Stimulated activated CD8-positive, alpha-beta memory T cell treated with anti-CD3 and anti-CD28 coated beads, Interleukin-15, amount 100 ng/mL, for 1 hour (primary cell): ENCODE results near the gene FGF1.
A peak's percentile ranks its signal among the peaks of the same experiment; 100 is the strongest.

Experiments used
- DNase-seq: peaks from one replicate; pipeline ENCODE4 v3.0.0-alpha.2; 2020; ENCODE audit warnings: low read depth

FGF1 gene

DNA sequence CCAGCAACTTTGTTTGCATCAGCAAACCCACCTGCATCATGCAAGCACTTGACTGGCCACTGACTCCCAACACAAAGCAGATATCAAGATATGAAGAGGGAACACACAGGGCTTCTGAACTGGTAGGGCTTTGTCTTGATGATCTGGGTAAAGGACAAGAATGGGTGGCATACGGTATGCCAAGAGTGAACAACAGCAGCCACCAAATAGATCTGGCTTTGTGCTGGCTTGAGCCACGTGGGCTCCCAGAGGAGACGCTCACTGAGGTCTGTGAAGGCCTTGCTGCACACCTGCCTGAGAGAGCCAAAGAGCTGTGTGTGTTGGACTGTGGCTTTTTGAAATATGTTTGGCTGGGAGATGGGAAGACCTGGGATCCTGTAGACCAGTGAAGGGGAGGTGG is 43.5 kb downstream of the FGF1 start:
- no peak for DNase-seq

DNA sequence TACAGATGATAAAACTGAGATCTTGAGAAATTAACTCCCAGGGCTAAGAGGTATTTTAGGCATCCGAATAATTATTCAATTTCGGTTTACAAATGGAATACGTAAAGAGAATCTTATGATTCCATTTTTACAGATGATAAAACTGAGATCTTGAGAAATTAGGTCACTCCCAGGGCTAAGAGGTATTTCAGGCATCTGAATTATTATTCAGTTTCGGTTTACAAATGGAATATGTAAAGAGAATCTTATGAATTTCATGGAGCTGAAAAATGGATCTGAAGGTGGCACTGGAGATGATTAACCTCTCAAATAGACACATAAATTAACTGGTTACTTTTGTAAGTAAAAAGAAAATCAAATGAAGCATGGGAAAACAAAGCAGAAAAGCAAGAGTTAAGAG is 44.2 kb downstream of the FGF1 start:
- no peak for DNase-seq

DNA sequence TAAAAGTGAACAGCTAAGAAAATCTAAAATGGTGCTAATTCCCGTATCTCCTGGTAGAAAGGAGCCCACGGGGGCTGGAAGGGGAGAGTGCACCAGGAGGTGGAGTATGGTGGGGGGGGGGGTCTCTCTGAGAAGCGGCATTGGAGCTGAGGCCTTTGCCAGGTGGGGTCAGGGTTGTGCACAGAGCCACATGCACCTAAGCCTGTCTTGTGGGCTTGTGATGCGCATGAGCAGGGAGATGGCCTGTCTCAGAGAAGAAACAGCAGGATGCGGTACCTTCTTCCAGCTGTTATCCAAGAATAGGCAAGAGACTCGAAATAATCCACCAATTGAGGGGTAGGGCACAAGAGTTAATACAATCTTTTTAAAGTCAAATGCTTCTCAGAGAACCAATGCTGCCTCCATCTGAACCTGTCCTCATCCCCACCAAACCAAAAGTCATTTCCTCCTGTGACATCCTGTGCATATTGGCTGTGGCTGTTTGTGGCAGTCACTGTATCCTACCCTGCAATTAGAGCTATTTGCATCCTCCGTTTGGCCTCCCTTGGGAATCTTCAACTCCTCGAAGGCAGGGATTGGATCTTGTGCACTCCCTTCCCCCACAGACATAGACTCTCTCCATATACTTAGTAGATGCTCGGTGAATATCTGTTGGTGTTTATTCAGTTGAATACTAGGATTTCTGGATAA is 45.4 kb downstream of the FGF1 start:
- DNase-seq, result no peak

DNA sequence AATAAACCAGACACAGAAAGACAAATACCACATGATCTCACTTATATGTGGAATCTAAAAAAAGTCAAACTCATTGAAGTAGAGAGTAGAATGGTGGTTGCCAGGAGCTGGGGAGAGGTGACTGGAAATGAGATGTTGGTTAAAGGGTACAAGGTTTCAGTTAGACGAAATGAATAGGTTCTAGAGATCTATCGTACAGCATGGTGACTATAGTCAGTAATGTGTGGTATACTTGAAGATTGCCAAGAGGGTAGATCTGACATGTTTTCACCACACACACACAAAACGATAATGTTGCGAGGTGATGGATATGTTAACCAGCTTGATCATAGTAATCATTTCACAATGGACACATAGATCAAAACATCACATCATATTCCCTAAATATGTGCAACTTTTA is 46.4 kb downstream of the FGF1 start:
- no peak for DNase-seq

DNA sequence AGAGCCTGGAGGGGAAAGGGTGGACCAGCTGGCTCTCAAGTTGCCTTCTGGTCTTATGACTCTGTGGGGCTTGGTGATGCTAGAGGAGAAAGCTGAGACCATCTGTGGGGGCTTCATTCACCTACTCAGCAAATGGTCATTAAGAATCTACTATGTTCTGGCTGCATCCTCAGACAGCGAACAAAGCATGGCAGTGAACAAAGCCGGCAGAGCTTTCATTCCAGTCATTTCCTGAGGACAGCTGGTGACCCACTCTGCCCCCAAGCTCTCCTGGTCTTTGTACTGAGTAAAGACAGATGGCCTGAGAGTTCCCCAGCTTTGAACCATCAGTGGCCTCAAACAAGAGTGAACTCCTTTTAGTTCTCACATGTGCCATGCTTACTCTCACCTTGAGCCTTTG is 48.0 kb downstream of the FGF1 start:
- no peak for DNase-seq

DNA sequence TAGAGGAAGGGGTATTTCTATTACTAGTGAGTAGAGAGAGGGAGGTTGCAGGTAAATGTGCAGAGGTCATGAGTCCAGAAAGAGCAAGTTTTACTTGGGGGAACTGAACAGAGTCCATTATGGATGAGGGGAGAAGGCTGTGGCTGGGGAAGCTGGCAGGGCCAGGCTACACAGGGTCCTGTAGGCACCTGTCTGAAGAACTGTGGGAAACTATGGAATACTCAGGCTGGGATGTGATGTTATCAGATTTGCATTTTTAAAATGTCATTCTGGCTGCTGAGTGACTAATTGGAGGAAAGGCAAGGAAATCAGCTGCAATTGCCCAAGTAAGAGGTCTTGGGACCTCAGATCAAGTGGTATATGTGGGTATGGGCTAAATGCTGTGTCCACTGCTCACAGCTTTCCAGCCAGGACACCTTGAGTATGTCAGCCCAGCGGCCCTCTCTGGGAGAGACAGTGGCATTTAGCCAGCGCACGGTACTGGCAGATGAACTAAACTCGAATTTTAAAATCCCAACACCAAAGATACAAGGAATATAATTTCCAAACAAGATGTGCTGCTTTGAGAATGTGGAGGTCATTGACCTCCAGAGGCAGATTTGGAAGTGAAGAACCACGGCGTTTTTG is 49.1 kb downstream of the FGF1 start:
- no peak for DNase-seq

DNA sequence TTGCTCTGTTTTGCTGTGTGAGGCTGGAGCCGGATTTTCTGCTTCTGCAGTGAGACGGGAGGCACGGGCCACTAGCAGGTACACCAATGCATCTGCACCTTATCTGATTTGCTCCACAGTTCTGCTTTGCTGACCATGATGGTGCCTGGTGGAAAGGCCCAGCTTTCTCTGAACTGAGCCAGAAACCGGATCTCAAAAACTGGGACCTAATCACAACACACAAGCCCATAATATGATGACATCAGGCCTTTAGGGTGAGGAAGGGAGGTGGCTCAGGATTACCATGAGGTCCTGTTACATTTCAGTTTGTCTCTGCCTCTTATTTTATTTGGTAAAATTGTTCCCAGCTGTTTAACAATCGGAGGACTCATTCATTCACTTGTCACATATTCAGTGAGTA is 49.8 kb downstream of the FGF1 start:
- no peak for DNase-seq

DNA sequence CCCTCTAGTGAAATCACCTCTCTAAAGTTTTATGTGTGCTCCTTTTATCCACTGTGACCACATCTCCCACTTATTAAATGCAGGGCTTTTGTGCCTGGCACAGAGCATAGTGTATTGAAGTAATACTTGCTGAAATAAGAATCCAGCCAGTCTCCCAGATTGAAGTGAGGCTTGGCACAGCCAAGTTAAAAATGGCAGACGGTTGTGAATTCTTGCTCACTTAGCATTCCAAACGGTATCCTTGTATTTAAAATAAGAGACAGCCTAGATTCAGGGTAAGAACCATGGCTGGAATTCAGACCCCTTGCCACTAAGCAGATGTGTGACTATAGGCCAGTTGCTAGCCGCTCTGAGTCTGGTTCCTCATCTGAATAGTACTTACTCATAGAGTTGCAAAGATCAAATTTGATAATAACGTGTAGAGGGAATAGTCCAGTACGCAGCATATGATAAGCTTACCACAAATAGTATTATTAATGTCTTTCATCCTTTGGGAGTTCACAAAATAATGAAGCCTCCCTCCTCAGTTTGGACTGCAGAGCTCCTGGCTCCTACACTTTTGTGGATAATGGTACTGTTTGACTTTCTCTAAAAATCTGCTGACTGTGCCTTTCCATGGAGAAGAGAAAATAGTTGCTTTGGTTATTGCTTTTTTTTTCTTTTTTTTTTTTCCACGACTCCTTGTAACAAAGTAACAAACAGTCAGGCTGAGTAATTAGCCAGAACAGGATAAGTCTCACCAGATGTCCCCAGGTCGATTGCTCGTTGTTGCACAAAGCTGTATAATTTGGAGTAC is 51.5 kb downstream of the FGF1 start:
- no peak for DNase-seq

DNA sequence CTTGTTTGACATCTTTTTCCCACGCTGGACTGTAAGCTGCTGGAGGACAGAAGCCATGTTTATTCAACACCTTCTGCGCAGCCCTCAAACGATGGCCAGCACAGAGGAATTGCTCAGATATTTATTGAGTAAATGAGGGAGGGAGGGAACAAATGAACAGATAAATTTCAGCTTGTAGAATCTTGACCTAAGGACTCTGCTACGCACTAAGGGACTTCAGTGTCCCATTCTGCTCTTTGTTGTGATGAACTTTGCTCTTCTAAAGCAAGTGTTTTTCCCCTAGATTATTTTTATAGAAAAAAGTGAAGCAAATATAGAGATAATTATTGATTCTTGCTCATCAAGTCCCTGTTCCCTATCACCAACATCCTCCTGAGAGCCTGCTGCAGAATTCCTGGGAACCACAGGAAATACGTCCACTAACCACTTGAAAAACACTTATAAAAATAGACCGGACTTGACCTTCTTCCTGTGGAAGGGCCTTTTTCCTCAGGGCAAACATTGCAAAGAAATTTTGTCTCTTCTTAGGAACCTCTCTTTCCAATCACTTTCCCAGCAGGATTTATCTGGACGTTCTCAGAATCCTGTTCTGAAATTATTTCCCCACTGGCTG is 54.9 kb downstream of the FGF1 start:
- DNase-seq, result no peak

DNA sequence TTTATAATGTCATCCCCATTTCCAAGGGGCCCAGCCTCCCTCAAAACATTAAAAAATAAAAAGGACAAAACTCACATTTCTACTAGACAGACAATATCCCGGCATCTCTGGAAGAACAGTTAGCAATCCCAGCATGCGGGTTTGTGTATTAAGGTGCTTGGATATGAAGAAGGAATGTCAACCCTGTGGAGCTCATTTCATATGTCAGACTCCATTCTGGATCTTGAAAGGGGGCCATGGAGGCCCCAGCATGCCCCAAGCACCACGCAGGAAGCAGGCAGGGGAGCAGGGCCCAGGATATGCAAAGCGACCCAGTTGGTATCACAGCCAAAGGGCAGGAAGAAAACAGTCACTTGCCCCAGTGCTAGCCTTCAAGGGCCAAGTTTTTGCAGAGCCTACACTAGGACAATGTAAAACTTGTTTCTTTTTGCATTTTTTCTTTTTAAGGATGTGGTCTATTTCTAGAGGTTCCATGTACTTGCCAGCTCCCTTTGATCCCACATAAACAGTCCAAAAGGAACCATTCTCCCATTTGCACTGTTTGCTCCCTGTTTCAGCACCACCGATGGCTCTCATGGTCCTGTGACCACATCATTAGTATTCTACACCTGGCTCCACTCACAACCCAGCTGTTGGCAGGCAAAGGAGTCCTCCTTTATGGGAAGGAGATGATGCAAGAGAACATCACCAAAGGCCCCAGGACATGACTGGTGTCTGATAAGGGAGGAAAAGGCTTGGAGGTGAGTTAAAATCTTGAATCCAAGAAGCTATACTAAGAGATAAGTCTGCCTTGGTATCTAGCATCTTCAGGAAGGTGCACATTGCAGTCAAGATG is 58.3 kb downstream of the FGF1 start:
- DNase-seq, result no peak

DNA sequence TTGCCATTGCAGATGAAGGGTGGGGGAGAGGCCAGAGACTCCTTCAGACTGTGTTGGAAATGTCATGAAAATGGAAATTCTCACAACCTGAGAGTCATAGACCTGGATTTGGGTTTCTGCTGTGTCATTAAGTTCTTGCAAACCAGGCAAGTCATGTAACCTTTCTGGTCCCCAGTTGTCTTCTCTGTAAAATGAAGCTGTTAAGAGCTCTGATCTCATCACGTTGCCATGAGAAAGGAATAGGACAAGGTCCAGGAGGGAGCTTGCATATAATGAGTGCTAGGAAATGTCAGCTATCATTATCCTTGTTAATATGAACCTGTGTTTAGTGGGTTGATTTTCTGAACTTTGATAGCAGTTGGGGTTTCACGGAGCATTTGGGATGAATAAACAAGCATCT is 59.1 kb downstream of the FGF1 start:
- no peak for DNase-seq

DNA sequence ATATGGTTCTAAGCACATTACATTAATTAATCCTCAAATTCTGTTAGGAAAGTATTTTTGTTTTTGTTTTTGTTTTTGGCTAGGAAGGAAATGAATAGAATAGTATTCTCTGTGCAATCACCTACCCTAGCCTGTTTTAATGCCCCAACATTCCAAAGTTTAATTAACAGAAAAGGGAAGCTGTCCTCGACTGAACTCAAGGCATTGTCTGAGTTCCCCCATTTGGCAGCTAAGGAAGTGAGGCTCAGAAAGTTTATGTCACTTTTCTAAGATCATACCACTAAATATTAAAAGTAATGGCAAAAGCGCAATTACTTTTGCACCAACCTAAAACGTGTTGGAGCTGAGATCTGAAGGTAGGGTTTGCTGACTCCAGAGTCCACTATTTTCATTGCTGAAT is 59.8 kb downstream of the FGF1 start:
- no peak for DNase-seq

DNA sequence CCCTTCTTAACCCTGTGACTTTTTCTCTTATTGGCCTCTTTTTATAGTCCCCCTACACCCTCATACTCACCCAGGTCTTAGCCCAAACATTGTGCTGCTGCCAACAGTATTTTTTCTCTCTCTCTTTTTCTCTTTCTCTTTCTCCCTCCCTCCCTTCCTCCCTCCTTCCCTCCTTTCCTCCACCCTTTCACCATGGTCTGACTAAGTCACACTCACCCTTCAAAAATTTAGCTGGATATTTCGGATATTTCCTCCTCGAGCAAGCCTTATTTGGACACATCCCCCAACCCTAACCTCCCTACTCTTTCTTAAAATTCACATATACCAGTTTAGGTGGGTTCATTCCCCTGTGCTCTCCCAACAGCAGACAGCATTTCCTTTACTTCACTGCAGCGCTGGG is 64.7 kb downstream of the FGF1 start:
- DNase-seq, result no peak

DNA sequence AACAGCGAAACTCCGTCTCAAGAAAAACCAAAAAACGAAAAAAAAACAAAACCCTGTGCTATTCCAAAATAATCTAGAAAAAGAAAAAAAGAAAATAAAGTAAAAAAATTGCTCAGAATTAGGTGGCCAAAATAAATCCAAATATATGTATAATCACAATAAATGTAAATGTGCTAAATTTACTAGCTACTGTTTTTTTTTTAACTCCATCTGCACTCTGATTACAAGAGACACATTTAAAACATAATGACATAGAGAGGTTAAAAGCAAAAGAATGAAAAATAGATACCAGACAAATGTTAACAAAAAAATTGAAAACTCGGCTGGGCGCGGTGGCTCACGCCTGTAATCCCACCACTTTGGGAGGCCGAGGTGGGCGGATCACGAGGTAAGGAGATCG is 66.1 kb downstream of the FGF1 start:
- DNase-seq, result no peak

DNA sequence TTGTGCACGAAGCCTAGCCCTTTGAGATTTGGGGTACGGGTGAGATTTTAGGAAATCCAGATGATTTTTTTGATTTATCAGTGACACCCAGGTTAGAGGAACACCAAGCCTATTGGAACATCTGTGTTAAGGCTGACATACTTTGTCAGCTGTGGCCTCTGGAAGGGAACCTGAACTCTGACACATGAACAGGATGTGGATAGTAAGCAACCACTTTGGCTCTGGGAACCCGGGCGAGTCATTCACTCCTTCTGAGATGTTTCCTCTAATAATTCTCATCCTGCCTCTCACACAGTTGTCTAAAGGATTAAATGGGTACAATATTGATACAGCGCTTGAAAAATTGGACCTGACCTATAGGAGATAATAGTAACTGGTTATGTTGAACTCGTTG is 67.8 kb downstream of the FGF1 start:
- no peak for DNase-seq

DNA sequence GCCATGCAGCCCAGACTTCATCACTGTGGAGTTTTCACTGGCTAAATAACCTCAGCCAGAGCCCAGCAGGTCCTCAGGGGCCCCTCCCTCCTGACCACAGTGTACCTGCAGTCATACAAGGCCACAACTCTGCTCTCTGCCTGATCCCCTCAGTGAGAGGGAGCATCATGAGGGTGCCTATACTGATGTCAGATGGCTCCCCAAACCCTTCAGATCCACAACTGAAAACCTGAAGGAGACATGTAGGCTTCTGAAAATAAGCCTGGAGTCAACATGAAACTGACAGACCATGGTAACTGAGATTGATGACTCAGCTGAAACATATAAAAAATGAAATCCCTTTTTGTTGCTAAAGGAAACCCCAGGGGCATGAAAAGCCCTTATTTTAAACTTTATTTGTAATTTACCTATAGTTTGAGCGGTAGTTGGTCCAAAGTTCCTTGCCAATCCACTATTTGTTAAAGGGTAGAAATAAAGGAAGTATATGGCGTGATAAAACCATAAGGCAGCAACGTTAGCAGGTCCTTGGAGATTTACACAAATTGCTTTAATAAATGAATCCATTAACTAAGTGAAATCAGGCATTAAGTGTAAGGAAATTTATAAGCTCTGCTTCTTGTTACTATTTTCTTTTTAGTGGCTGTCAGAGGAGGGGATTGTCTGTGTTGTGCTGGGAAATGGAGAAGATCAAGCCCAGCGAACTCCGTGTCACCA is 68.3 kb downstream of the FGF1 start:
- no peak for DNase-seq

DNA sequence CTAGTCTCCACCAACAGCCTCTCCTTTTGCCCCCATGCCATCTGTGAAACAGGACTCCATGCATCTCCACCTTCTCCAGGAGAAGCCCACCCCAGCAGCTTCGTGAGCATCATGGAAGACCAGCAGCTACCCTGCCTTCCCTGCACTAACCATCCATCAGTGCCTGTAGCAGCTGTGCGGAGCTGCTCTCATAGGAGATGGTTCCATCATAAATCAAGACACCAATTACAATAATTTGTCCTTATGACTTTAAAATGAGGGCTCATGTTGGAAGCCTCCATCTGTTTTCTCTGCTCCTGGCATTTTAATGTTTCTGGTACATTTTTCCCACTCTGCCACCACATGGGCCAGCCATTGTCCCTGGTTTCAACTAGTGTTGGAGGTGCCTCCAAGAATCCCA is 69.9 kb downstream of the FGF1 start:
- no peak for DNase-seq

DNA sequence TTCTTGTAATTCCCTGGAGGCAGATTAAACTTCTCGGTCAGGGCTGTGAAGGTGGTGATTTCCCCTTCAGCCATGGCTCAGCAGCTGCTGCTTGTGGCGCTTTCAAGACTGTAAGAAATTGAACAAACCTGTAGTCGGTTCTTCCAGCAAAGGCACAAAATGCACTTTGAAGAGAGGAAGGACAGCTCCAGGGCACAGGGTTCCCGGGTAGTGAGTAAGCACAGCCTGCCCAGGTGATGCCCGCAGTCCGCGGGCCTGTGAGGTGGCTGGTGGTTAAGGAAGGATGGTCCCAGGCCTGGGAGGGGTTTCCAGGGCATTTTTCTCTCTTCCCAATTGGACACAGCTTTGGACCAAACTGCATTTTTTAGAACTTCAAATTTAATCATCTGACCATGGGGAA is 71.8 kb downstream of the FGF1 start:
- DNase-seq, result no peak

DNA sequence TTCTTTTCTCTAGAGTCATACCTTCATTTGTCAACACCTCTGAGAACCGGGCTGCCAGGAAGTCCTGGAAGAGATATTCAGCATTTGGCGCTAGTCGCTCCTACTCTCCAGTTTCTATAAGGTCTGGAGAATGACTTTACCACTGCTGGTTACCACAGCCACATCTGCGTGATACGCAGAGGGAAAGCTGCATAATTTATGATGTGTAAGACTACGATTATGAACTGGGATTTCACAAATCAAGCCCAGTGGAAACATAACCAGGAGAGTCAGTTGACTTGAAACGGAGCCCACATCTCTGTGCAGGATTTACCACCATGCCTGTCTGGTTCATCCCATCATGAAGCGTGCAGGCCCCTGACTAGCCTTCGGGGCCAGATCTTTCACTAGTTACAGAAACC is 72.6 kb downstream of the FGF1 start:
- no peak for DNase-seq

DNA sequence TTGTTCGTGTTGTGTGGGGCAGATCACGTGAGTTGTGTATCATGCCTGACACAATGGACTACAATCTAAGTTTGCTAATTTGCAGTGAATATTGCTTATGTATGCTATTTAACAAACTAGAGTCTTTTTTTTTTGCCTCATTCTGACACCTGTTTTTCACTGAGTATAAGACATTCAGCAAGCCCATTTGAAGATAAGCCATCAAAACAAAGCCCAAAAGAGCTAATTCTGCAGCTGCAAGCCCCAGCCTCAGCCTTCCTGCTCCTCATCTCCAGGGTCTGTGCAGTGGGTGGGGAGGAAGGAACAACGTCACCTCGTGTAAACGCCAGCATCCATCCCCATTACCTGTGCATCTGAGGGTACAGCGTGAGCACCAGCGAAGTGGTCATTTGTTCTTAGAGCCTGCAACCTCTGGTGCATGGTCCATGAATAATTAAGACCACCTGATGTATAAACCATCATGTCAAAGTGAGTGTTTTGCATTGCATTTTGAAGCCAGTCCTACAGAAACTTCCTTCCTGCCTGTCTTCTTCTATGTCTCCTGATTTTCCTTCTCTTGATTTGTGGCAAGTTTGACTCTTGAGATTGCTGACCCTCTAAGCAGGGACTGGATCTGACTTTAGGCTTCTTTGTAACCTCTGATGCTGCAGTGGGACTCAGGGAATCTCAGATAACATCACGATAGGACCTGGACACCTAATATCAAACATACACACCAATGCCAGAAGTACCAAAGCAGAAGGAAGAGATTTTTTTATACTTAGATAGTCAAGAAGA is 73.2 kb downstream of the FGF1 start:
- DNase-seq, result no peak

DNA sequence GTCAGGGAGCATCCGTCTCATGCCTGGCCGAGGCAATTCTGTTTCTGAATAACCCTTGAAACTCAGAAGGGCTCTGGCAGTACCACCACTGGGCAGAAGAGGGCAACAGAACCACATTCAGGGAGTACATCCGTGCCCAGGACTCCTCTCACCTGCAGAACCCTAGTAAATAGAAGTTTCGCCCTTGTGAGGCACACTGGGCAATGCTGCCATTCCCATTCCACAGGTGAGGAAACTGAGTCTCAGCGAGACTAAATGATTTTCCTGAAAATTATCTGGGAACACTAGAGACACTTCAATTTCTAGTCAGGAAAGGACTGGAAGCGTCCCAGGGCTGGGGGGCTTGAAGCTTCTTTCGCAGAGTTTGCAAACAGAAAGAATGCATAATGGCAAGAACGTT is 74.7 kb downstream of the FGF1 start:
- DNase-seq, result peak; percentile 56
